GM21717 (cell line): ENCODE data around the gene SHMT1.
A peak's percentile ranks its signal among the peaks of the same experiment; 100 is the strongest.
"Not testable (repeated sequence)": the region's sequence is repeated elsewhere in the genome, so short reads cannot be mapped to it uniquely, and the experiment has no call there.

Experiments
- ATAC-seq: cut with Tn5 transposase; IDR thresholded peaks from one replicate; pipeline ENCODE4 v1.9.1; 2021; ENCODE audit warnings: mild to moderate bottlenecking, moderate library complexity; ENCODE audit not compliant: unreplicated experiment

SHMT1 gene

GRCh38 chr17:18363101-18364049 is at the start of gene SHMT1:
SHMT1 (minus strand) TSS chr17:18363550; CDS start chr17:18355981, 7,569 bp downstream.
- peak; percentile 97 for ATAC-seq

GRCh38 chr17:18412001-18412538 is 48.7 kb upstream of the SHMT1 start:
- ATAC-seq, result not testable (repeated sequence)

DNA sequence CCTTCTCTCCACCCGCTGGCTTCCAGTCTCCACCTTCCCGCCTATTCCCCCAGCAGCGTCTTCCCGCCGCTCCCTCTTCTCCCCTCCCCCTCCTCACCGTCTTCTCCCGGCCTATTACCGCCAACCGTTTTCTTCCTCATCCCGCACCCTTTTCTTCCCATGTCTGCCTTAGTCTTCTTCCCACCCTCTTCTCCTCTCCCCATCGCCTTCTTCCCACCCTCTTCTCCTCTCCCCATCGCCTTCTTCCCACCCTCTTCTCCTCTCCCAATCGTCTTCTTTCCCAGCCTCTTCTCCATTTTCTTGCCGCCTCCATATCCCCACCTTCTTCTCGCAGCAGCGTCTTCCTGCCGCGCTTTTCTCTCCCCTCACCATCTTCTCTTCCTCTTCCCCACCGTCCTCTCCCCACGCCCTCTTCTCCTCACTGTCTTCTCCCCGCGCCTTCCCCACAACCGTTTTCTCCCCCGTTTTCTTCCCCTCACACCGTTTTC is 48.1 kb upstream of the SHMT1 start:
- not testable (repeated sequence) for ATAC-seq

DNA sequence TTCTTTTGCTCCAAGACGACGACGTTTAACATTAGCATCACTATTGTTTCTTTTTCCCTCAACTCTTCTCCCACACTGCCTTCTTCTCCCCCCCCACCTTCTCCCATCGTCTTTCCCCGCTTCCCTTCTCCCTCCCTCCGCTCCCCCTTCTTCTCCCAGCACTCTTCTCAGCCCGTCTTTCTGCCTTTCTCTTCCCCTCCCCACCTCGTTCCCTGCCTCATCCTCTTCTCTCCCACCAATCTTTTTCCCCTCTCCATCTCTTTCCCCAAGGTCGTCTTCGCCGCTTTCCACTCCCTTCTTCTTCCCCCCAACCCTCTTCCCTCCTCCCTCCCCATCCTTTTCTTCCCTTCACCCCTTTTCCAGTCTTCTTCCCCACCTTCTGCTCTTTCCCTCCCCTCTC is 47.4 kb upstream of the SHMT1 start:
- not testable (repeated sequence) for ATAC-seq

DNA sequence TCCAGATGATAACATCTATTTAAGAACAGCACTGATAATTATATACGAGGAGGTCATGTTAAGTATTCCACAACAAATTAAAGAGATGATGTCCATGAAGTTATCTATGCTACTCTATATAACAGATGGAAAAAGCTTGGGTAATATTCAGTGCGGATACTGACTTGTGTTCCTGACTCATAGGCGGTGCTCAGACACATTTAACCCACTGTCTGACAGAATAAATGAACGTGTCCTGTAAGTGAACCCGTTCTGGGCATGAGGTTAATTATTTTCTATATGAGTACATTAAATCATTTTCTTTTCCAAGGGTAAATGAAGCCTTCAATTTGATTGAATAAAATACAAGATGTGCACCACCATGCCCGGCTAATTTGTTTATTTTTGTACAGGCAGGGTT is 46.0 kb upstream of the SHMT1 start:
- ATAC-seq, result not testable (repeated sequence)

DNA sequence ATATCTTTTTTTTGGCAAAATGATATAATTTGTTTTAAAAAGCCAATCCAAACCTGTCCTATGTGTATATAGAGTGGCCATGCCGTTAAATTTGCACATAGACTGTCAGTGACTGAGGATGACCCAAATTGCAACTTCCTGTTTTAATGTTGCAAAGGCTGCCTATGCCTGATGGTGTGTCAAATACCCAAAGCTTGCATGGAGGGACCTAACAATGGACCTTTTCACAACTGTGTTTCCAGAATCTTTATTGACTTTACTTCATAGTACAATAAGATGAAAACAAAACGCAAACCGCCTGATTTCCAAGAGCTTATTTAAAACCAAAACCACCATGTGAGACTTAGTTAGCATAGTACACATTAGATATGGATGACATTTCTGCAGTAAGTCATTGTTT is 45.6 kb upstream of the SHMT1 start:
- not testable (repeated sequence) for ATAC-seq

GRCh38 chr17:18403604-18404003 is 40.3 kb upstream of the SHMT1 start:
- ATAC-seq, result peak; percentile 70

- ATAC-seq, result peak; percentile 9
Observed at GRCh38 chr17:18403166-18403565, 39.8 kb upstream of the SHMT1 start.

DNA sequence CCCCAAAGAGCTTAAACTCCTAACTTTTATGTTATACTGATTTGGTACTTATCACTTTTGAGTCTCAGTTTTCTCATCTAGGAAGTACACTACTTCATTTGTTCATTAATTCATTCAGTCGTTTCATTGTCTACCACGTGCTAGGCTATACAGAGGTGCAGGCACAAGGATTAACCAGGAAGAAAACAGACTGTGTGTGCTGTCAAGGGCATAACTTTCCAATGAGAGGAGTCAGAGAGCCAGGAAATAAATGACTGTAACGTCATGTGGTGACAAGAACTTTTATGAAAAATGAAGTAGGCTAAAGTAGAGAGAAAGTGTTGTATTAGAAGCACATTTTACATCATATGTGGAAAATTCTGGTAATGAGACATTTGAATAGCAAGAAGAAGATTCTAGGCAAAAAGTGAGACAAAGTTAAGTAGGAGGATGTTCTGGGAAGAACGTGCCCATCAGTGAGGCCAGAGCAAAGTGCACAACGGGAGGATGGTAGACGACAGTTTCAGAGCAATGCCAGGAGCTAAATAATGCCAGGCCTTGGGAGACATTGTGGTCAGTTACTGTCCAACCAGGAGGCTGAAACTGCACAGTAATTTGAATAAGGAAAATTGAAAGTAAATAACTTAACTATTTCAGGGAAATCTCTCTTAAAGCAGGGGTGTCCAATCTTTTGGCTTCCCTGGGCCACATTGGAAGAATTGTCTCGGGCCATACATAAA is 38.7 kb upstream of the SHMT1 start:
- ATAC-seq, result not testable (repeated sequence)

GRCh38 chr17:18388728-18389127 is 25.4 kb upstream of the SHMT1 start:
- not testable (repeated sequence) for ATAC-seq

- not testable (repeated sequence) for ATAC-seq
Observed at GRCh38 chr17:18388266-18388665, 24.9 kb upstream of the SHMT1 start.

- ATAC-seq, result not testable (repeated sequence)
Observed at GRCh38 chr17:18387583-18387982, 24.2 kb upstream of the SHMT1 start.

- ATAC-seq, result not testable (repeated sequence)
Observed at GRCh38 chr17:18384271-18384670, 20.9 kb upstream of the SHMT1 start.

GRCh38 chr17:18383079-18383481 is 19.7 kb upstream of the SHMT1 start:
- not testable (repeated sequence) for ATAC-seq

GRCh38 chr17:18382441-18383078 is 19.2 kb upstream of the SHMT1 start:
- no peak for ATAC-seq

DNA sequence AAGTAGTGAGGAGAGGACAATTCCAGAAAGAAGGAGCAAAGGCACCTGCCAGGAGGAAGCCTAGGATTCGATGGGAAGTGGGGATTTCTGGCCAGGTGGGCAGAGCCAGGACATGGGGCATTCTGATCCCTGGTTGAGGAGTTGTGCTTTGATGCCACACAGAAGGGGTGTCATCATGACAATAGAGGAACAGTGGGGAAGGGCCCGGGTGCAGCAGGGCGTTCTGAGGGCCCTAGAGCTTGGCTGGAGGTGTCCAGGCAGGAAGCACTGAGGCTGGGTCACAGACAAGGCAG is 18.5 kb upstream of the SHMT1 start:
- ATAC-seq, result no peak

DNA sequence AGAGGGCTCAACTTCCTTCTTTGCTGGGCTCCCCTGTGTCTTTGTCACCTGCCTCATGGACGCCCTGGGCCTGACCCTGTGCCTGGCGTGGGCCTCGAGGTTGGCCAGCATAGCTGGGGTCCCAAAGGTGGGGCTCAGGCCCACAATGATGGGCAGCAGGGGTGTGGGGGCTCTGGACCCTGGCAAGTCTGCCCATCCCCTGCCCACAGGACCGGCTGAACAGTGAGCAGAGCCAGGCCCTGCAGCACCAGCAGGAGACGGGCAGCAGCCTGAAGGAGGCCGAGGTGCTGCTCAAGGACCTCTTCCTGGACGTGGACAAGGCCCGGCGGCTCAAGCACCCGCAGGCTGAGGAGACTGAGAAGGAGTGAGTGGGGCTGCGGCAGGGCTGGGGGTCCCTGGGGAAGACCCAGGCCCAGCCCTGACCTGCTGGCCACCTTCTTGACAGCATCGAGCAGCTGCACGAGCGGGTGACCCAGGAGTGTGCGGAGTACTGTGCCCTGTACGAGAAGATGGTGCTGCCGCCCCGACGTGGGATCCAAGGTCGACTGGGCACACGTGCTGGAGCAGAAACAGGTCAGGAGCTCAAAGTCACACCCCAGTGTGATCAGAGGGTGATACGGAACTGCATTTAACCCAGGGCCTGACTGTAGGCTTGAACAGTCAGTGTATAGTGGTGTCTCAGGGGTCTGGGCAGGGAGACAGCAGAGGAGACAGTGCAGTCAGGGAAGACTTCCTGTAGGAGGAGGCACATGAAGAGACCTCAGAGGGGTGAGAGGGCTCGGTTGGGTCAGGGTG is 18.0 kb upstream of the SHMT1 start:
- no peak for ATAC-seq

DNA sequence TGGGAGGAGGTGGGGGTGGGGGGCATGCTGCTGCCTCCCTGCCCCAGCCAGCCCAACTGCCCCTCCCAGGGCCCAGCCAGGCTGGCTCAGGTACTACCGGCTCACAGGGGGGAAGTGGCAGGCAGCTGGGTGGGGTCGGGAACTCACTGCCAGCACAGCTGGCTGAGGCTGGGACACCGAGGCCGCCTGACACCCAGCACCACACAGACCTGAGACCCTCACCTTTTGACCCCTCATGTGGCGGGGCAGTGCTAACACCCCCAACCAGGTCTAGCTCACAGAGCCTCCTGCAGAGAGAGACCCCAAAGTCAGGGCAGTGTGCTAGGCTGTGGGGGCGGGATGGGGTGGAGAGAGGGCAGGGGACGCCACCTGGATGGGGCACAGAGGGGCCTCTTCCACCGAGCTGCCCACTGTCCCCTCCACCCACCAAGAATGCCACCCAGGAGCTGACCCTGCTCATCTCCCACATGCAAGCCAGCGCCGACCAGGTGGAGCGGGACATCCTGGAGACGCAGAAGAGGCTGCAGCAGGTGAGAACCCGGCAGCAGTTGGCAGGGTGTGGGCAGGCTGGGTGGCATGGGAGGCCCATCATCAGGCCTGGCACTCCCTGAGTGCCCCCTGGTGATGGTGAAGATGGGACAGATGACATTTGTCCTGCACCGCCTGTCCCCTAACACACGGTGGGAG is 17.3 kb upstream of the SHMT1 start:
- ATAC-seq, result no peak

DNA sequence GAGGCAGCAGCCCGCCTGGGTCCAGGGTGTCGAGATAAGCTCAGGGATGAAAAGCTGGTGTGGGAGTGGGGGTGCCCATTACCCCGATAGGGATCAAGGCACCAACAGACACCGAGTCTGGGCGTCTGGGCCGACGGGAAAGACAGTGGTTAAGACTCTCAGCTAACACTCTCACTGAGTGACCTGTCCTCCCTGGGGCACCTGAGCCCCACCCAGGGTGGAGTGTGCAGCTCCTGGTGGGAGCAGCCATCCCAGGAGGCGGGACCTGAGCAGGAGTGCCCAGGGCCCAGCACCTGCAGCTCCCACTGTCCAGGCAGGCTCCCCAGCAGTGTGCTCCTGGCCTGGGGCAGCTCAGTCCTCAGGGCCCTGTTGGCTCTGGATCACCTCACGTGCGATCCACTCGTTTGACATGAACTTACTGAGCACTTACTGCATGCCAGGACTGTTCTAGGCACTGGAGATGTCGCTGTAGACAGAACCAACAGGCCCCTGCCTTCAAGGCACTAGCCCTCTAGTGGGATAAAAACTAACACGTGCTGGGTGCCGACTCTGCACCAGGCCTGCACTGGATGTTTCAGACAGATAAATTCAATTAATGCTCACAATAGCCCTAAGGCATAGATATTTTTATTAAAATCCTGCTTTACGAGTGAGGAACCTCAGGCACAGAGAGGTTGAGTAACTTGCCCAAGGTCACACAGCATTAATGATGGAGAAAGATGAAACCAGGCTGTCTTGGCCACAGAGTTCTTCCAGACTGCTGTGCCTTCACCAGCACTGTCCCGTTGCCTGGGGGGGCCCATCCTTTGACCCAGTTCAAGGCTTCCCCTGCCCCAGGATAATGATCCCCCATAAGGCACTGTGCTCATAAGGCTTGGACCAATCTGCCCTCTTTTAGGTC is 16.1 kb upstream of the SHMT1 start:
- no peak for ATAC-seq
